PC-3 (cell line): ENCODE results near the gene THRB.

ENCODE experiments used
- CTCF ChIP-seq: fragments of 300-600 bp; sonication (generic); conservative IDR thresholded peaks from 2 replicates; pipeline ENCODE4 v1.5.1; 2017; ENCODE audit warnings: antibody characterized with exemption, low read depth, mild to moderate bottlenecking, low read length
- EZH2 ChIP-seq: fragments of 300-600 bp; sonication (generic); IDR thresholded peaks from one replicate; pipeline ENCODE4 v1.6.1; 2017; ENCODE audit warnings: antibody characterized with exemption, mild to moderate bottlenecking, low read length; ENCODE audit not compliant: unreplicated experiment

GRCh38 chr3:24137958-24138875 is 356.4 kb downstream of the THRB start:
- TF ChIP-seq CTCF (no peak), EZH2 (no peak)
